HepG2 (cell line): ENCODE measurements around the gene ANKS3. TPM values are rescaled to one million over a fixed set of nuclear protein-coding genes. Genes with fewer than 3 reads are reported as not detected.

Experiments
- ARID5B ChIP-seq: IDR thresholded peaks from 2 replicates; pipeline ENCODE4 v1.4.0; 2020; ENCODE audit warnings: mild to moderate bottlenecking, missing genetic modification reagents
- CREB1 ChIP-seq, 2 experiments: fragments of 450-650 bp in 1 of 2; IDR thresholded peaks; 2 replicates each; pipeline ENCODE4 v1.6.1; 2016 to 2017; ENCODE audit warnings: control low read depth in 1 of 2, mild to moderate bottlenecking in 1 of 2, missing compliant biosample characterization in 1 of 2, missing genetic modification characterization in 1 of 2
- EP300 ChIP-seq, 3 experiments: sonication (generic) in 1 of 3; formaldehyde crosslinking in 1 of 3; IDR thresholded peaks; 2 replicates each; pipeline versions ENCODE4 v1.5.1 to v1.6.1; 2011 to 2020; ENCODE audit warnings: low read depth in 2 of 3, low read length in 2 of 3, borderline replicate concordance in 1 of 3, improper control_type of control experiment in 1 of 3, mild to moderate bottlenecking in 1 of 3, missing genetic modification reagents in 1 of 3, moderate library complexity in 1 of 3
- ERF ChIP-seq: IDR thresholded peaks from 2 replicates; pipeline ENCODE4 v1.6.1; 2018; ENCODE audit warnings: missing biosample characterization, missing genetic modification reagents
- FOXA3 ChIP-seq: IDR thresholded peaks from 2 replicates; pipeline ENCODE4 v1.6.1; 2016; ENCODE audit warnings: missing genetic modification reagents, missing compliant biosample characterization
- HNF4A ChIP-seq: sonication (generic); formaldehyde crosslinking; IDR thresholded peaks from 2 replicates; pipeline ENCODE4 v1.4.0; 2020; ENCODE audit warnings: missing genetic modification reagents
- MLX ChIP-seq: IDR thresholded peaks from 2 replicates; pipeline ENCODE4 v1.6.1; 2016
- MYC ChIP-seq: sonication (generic); formaldehyde crosslinking; IDR thresholded peaks from 2 replicates; pipeline ENCODE4 v1.9.0; 2021; ENCODE audit warnings: missing genetic modification reagents, borderline replicate concordance
- NCOA5 ChIP-seq: sonication (generic); formaldehyde crosslinking; IDR thresholded peaks from 2 replicates; pipeline ENCODE4 v1.4.0; 2020; ENCODE audit warnings: missing genetic modification reagents
- NR2C2 ChIP-seq: sonication (generic); formaldehyde crosslinking; IDR thresholded peaks from 2 replicates; pipeline ENCODE4 v1.4.0; 2020; ENCODE audit warnings: missing genetic modification reagents, mild to moderate bottlenecking, moderate library complexity, borderline replicate concordance
- PPARG ChIP-seq: conservative IDR thresholded peaks from 2 replicates; pipeline ENCODE4 v1.6.1; 2016; ENCODE audit warnings: missing biosample characterization, missing genetic modification reagents
- RARA ChIP-seq: IDR thresholded peaks from 2 replicates; pipeline ENCODE4 v1.6.1; 2016; ENCODE audit warnings: missing genetic modification reagents, missing compliant biosample characterization
- RXRA ChIP-seq: sonication (generic); formaldehyde crosslinking; IDR thresholded peaks from 2 replicates; pipeline ENCODE4 v1.5.1; 2020; ENCODE audit warnings: missing genetic modification reagents
- TFAP4 ChIP-seq: sonication (generic); IDR thresholded peaks from 2 replicates; pipeline ENCODE4 v1.6.1; 2016; ENCODE audit warnings: low read depth, borderline replicate concordance
- YEATS2 ChIP-seq: sonication (generic); formaldehyde crosslinking; IDR thresholded peaks from 2 replicates; pipeline ENCODE4 v1.4.0; 2020; ENCODE audit warnings: missing genetic modification reagents, borderline replicate concordance
- ZFY ChIP-seq: sonication (generic); formaldehyde crosslinking; IDR thresholded peaks from 2 replicates; pipeline ENCODE4 v1.4.0; 2020; ENCODE audit warnings: missing genetic modification reagents
- ZHX2 ChIP-seq, 2 experiments: sonication (generic) in 1 of 2; formaldehyde crosslinking in 1 of 2; IDR thresholded peaks; 2 replicates each; pipeline versions ENCODE4 v1.6.1 to v1.9.0; 2014 to 2022; ENCODE audit warnings: antibody characterized with exemption in 1 of 2, borderline replicate concordance in 1 of 2, inconsistent platforms in 1 of 2, low read depth in 1 of 2, missing genetic modification reagents in 1 of 2
- ZNF326 ChIP-seq: sonication (generic); formaldehyde crosslinking; IDR thresholded peaks from 2 replicates; pipeline ENCODE4 v1.4.0; 2020; ENCODE audit warnings: missing genetic modification reagents, borderline replicate concordance
- polyA plus RNA-seq, 8 experiments: library from polyadenylated mRNA; depleted of rRNA in 3 of 8; stranded (reverse) in 7 of 8; unstranded in 1 of 8; fragments of >200 nt; fragmentation: Illumina TruSeq in 4 of 8; extraction: Trizol in 4 of 8; gene quantifications; 2 replicates each; pipeline versions ENCODE4 v1.2.1 to v1.2.3, GENCODE V29; 2011 to 2016; ENCODE audit warnings: low read depth in 4 of 8, missing spikeins in 1 of 8, mixed read lengths in 1 of 8; ENCODE audit not compliant: insufficient read depth in 1 of 8
- total RNA-seq, 5 experiments: library from RNA; depleted of rRNA; stranded (reverse); fragments of >200 nt; fragmentation: Illumina TruSeq; extraction: Trizol; gene quantifications; 2 replicates each; pipeline ENCODE4 v1.2.3, GENCODE V29; 2016; ENCODE audit warnings: low read depth in 1 of 5

The ANKS3 gene
- total and polyA plus RNA-seq, 2 of the 13 experiments (the other 11 are each of a cell fraction or from before 2014, with no cell fraction given) = 11.4 to 15.9 TPM

- TF ChIP-seq ZFY (CRISPR knock-in tag) (peak; percentile 37; the same call in 1 of the 2 replicates), RXRA (CRISPR knock-in tag) (0 out of 2 replicates have a peak, but pooled peaks have one; percentile 5), YEATS2 (CRISPR knock-in tag) (peak; percentile 27; the same call in 1 of the 2 replicates), ZHX2 (IDR thresholded peaks at IDR 0.05; ENCODE audit: low read depth) (peak; percentile 51; the same call in 1 of the 2 replicates), ZHX2 (CRISPR knock-in tag; IDR thresholded peaks at IDR 0.05; ENCODE audit: borderline replicate concordance) (no peak), FOXA3 (CRISPR knock-in tag) (peak; percentile 38), PPARG (CRISPR knock-in tag) (0 out of 2 replicates have a peak, but pooled peaks have one; percentile 26), HNF4A (peak; percentile 50), NCOA5 (CRISPR knock-in tag) (no peak), ARID5B (CRISPR knock-in tag) (peak; percentile 13; the same call in 1 of the 2 replicates), NR2C2 (CRISPR knock-in tag) (peak; percentile 85), ERF (CRISPR knock-in tag) (0 out of 2 replicates have a peak, but pooled peaks have one; percentile 19), MYC (CRISPR knock-in tag) (peak; percentile 52), CREB1 (IDR thresholded peaks at IDR 0.05) (no peak), CREB1 (CRISPR knock-in tag; IDR thresholded peaks at IDR 0.05) (peak; percentile 70), TFAP4 (peak; percentile 88; the same call in 1 of the 2 replicates), ZNF326 (CRISPR knock-in tag) (no peak), MLX (peak; percentile 92), EP300 (IDR thresholded peaks at IDR 0.05; ENCODE audit: low read depth in 2 of 2, low read length in 2 of 2) (no peak), EP300 (CRISPR knock-in tag; IDR thresholded peaks at IDR 0.05; ENCODE audit: borderline replicate concordance) (no peak; the same call in 1 of the 2 replicates), RARA (CRISPR knock-in tag) (peak; percentile 51; the same call in 1 of the 2 replicates)
Observed at GRCh38 chr16:4702466-4702808, 31.6 kb downstream of the ANKS3 start (continued).
